B cell (primary cell): ENCODE results near the gene MANBA. TPM values are rescaled to one million over a fixed set of nuclear protein-coding genes. Genes with fewer than 3 reads are reported as not detected.

Experiments
- ATAC-seq: fragments of 200-7000 bp; cut with Tn5 transposase; one replicate; pipeline ENCODE4 v1.10.0; 2021; ENCODE audit warnings: low read depth, mild to moderate bottlenecking, moderate number of reproducible peaks, moderate library complexity
- CTCF ChIA-PET: fragments of 350-600 bp; sonication (Branson Sonifier 250); formaldehyde crosslinking; loops from one replicate; lab custom pipeline; 2021; ENCODE audit warnings: antibody characterized with exemption, inconsistent platforms; lab: Charles Lee
- POLR2A ChIA-PET: fragments of 350-600 bp; sonication (Branson Sonifier 250); formaldehyde crosslinking; loops from one replicate; lab custom pipeline; 2021; ENCODE audit warnings: antibody characterized with exemption; lab: Charles Lee
- DNase-seq: peaks from one replicate; pipeline ENCODE4 v3.0.0; 2013
- H2AFZ ChIP-seq: 2 replicates; pipeline ENCODE4 v1.6.1; 2012; ENCODE audit warnings: mild to moderate bottlenecking, low read depth, low read length; ENCODE audit not compliant: insufficient read depth, poor library complexity, severe bottlenecking
- H3K27ac ChIP-seq, 2 donors: 1 replicate in 1 of 2; 2 replicates in 1 of 2; pipeline ENCODE4 v1.5.1; 2012 to 2013; ENCODE audit warnings: low read length in 2 of 2, mild to moderate bottlenecking in 2 of 2, moderate library complexity in 1 of 2
- H3K27me3 ChIP-seq, 4 experiments: fragments of 200-600 bp in 1 of 4; sonication (generic) in 1 of 4; replicated peaks in 1 of 4; 1 replicate in 2 of 4; 2 replicates in 2 of 4; pipeline versions ENCODE4 v1.6.1 to v1.7.0; 2013 to 2016; ENCODE audit warnings: low read length in 3 of 4, mild to moderate bottlenecking in 2 of 4, mixed read lengths in 1 of 4, moderate library complexity in 1 of 4; ENCODE audit not compliant: insufficient read depth in 4 of 4, control insufficient read depth in 3 of 4; ENCODE audit errors: control extremely low read depth in 1 of 4
- H3K36me3 ChIP-seq, 2 experiments: replicated peaks in 1 of 2; 1 replicate in 1 of 2; 2 replicates in 1 of 2; pipeline versions ENCODE4 v1.6.1 to v1.7.1; 2013; ENCODE audit warnings: low read length in 1 of 2; ENCODE audit not compliant: insufficient read depth in 2 of 2, control insufficient read depth in 1 of 2; ENCODE audit errors: control extremely low read depth in 1 of 2, extremely low read depth in 1 of 2
- H3K4me1 ChIP-seq, 2 donors: fragments of 200-600 bp in 1 of 2; sonication (generic) in 1 of 2; 1 replicate in 1 of 2; 2 replicates in 1 of 2; pipeline versions ENCODE4 v1.5.1 to v1.6.1; 2013 to 2017; ENCODE audit warnings: low read length in 2 of 2; ENCODE audit not compliant: control insufficient read depth in 2 of 2, insufficient read depth in 2 of 2
- H3K4me2 ChIP-seq: replicated peaks from 2 replicates; pipeline ENCODE3; 2012; ENCODE audit warnings: mild to moderate bottlenecking, low read depth, low read length; ENCODE audit not compliant: poor library complexity, severe bottlenecking
- H3K4me3 ChIP-seq, 5 experiments: fragments of 200-600 bp in 1 of 5; sonication (generic) in 1 of 5; 1 replicate in 3 of 5; 2 replicates in 2 of 5; pipeline versions ENCODE4 v1.5.1 to v1.7.0; 2011 to 2016; ENCODE audit warnings: low read length in 4 of 5, mild to moderate bottlenecking in 4 of 5, low read depth in 2 of 5, control low read depth in 1 of 5, moderate library complexity in 1 of 5; ENCODE audit not compliant: insufficient read depth in 1 of 5; ENCODE audit errors: control extremely low read depth in 1 of 5, extremely low read depth in 1 of 5
- H3K79me2 ChIP-seq: fragments of 200-600 bp; sonication (generic); one replicate; pipeline ENCODE4 v1.6.0; 2016; ENCODE audit warnings: low read length; ENCODE audit not compliant: control insufficient read depth, insufficient read depth
- H3K9ac ChIP-seq: fragments of 200-600 bp; sonication (generic); 2 replicates; pipeline ENCODE4 v1.6.1; 2017; ENCODE audit warnings: mild to moderate bottlenecking, low read length, moderate library complexity
- H3K9me3 ChIP-seq, 3 donors: one replicate each; pipeline versions ENCODE4 v1.6.1 to v1.7.1; 2013; ENCODE audit warnings: low read length in 2 of 3; ENCODE audit not compliant: control insufficient read depth in 2 of 3, insufficient read depth in 1 of 3; ENCODE audit errors: control extremely low read depth in 1 of 3
- H4K20me1 ChIP-seq: 2 replicates; pipeline ENCODE4 v1.6.0; 2012; ENCODE audit warnings: mild to moderate bottlenecking, low read length; ENCODE audit not compliant: insufficient read depth, control insufficient read depth, poor library complexity, severe bottlenecking
- H3K27ac Mint-ChIP-seq: one replicate; pipeline ENCODE4 v1.8.0; 2021; ENCODE audit warnings: mixed read lengths
- H3K27me3 Mint-ChIP-seq: one replicate; pipeline ENCODE4 v1.8.0; 2021; ENCODE audit warnings: mixed read lengths
- H3K4me1 Mint-ChIP-seq: one replicate; pipeline ENCODE4 v1.8.0; 2021; ENCODE audit warnings: mixed read lengths
- H3K4me3 Mint-ChIP-seq: one replicate; pipeline ENCODE4 v1.8.0; 2021; ENCODE audit warnings: mixed read lengths
- H3K9me3 Mint-ChIP-seq: one replicate; pipeline ENCODE4 v1.8.0; 2022; ENCODE audit warnings: mixed read lengths; ENCODE audit not compliant: insufficient read depth
- EZH2 ChIP-seq: IDR thresholded peaks from 2 replicates; pipeline ENCODE4 v1.6.1; 2012; ENCODE audit warnings: borderline replicate concordance, low read depth, mild to moderate bottlenecking, moderate library complexity, low read length; ENCODE audit not compliant: insufficient read depth, poor library complexity, severe bottlenecking
- WGBS: methylation state at CpG from one replicate; pipeline ENCODE4 v1.1.5; 2013; ENCODE audit warnings: missing lambda C conversion rate; ENCODE audit not compliant: insufficient coverage; 5-methylcytosine and 5-hydroxymethylcytosine counted together
- intact Hi-C: fragments of 100-400 bp; cut with micrococcal nuclease; formaldehyde crosslinking; loops from one replicate; pipeline ENCODE4 v1.10.0; 2022
- polyA plus RNA-seq: library from polyadenylated mRNA; depleted of rRNA; stranded (reverse); fragments of >200 nt; gene quantifications from 2 replicates; pipeline ENCODE4 v1.2.3, GENCODE V29; 2012
- small RNA-seq: library from RNA; depleted of rRNA; stranded (forward); fragments of <200 nt; gene quantifications from one replicate; pipeline ENCODE3, GENCODE V24; 2012; ENCODE audit warnings: low replicate concordance, low read depth; ENCODE audit not compliant: insufficient read length
- total RNA-seq, 2 donors: library from RNA; stranded (reverse); fragments of 120-200 nt in 1 of 2; gene quantifications; 1 replicate in 1 of 2; 2 replicates in 1 of 2; pipeline versions ENCODE4 v1.2.3 to v1.2.4, GENCODE V29; 2013 to 2022
- TF ChIP-seq, protein P1 (sequence below): fragments of 200-600 bp; IDR thresholded peaks from one replicate; pipeline ENCODE4 v1.8.0; 2022; ENCODE audit warnings: antibody characterized with exemption, mild to moderate bottlenecking

MANBA gene
- total and polyA plus RNA-seq, 2 donors (not counting 1 experiment from before 2014, with no cell fraction given): 91.6 to 119 TPM

- intact Hi-C loops: no loop called here
Observed at GRCh38 chr4:102584091-102584490, 176.7 kb downstream of the MANBA start.

More at GRCh38 chr4:102584091-102584490, 176.7 kb downstream of the MANBA start:
- Histone ChIP-seq H3K4me1 (peaks cover 0 to 2% of the 10 kb centered on the region in 2 donors), H3K4me3 (no peak overlapping the region), H3K36me3 (peaks cover 16 to 89% of the 10 kb centered on the region in 2 experiments), H2AFZ (no peak overlapping the region), H4K20me1 (no peaks in the 10 kb centered on the region), H3K9me3 (no peaks in the 10 kb centered on the region), H3K27ac (no peak overlapping the region), H3K79me2 (no peaks in the 10 kb centered on the region), H3K9ac (no peak overlapping the region), H3K4me2 (no peak overlapping the region), H3K27me3 (no peaks in the 10 kb centered on the region)
- CTCF ChIA-PET: interaction anchor here (0.7 kb wide), 1 partner anchor 22 kb away, joined by 3 read pairs; no protein-coding TSS in a partner anchor
- no CpG with 5 or more reads among the region's 1 CpG for WGBS
- Mint-ChIP-seq H3K9me3 (no peaks in the 10 kb centered on the region), H3K4me1 (peaks cover 16% of the 10 kb centered on the region), H3K27me3 (no peaks in the 10 kb centered on the region), H3K4me3 (no peak overlapping the region), H3K27ac (no peak overlapping the region)
- ATAC-seq: no peak
- POLR2A ChIA-PET: no interaction called here
- no peak for TF ChIP-seq EZH2
- TF ChIP-seq, protein P1, sequence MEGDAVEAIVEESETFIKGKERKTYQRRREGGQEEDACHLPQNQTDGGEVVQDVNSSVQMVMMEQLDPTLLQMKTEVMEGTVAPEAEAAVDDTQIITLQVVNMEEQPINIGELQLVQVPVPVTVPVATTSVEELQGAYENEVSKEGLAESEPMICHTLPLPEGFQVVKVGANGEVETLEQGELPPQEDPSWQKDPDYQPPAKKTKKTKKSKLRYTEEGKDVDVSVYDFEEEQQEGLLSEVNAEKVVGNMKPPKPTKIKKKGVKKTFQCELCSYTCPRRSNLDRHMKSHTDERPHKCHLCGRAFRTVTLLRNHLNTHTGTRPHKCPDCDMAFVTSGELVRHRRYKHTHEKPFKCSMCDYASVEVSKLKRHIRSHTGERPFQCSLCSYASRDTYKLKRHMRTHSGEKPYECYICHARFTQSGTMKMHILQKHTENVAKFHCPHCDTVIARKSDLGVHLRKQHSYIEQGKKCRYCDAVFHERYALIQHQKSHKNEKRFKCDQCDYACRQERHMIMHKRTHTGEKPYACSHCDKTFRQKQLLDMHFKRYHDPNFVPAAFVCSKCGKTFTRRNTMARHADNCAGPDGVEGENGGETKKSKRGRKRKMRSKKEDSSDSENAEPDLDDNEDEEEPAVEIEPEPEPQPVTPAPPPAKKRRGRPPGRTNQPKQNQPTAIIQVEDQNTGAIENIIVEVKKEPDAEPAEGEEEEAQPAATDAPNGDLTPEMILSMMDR: no peak
- DNase-seq: no peak

Small RNA genes lying within 50 kb of the gene (small RNA-seq; reads per million reads assigned to genes)
- gene AC018797.1: not detected

Other genes with a start within 250 kb of the MANBA start
- 261 and 264 TPM in 2 replicates for gene UBE2D3, start 66.6 kb upstream of the MANBA start, total RNA-seq
- 223 and 376 TPM in 2 replicates for gene UBE2D3, start 66.6 kb upstream of the MANBA start, polyA plus RNA-seq
- gene CISD2, start 108.0 kb upstream of the MANBA start, total RNA-seq: 15.1 and 16.0 TPM in 2 replicates
- 5.0 and 11.1 TPM in 2 replicates for gene CISD2, start 108.0 kb upstream of the MANBA start, polyA plus RNA-seq